NCI-H748 (cell line): Measurements from ENCODE around the gene FMNL3.
A peak's percentile ranks its signal among the peaks of the same experiment; 100 is the strongest.
"Not testable (repeated sequence)": the region's sequence is repeated elsewhere in the genome, so short reads cannot be mapped to it uniquely, and the experiment has no call there.

Experiments used
- DNase-seq: peaks from one replicate; lab custom pipeline; 2025; ENCODE audit not compliant: unreplicated experiment; lab: John Stamatoyannopoulos, UW

Gene FMNL3

GRCh38 chr12:49609875-49610154 is 97.4 kb downstream of the FMNL3 start:
- DNase-seq = peak; percentile 23

DNA sequence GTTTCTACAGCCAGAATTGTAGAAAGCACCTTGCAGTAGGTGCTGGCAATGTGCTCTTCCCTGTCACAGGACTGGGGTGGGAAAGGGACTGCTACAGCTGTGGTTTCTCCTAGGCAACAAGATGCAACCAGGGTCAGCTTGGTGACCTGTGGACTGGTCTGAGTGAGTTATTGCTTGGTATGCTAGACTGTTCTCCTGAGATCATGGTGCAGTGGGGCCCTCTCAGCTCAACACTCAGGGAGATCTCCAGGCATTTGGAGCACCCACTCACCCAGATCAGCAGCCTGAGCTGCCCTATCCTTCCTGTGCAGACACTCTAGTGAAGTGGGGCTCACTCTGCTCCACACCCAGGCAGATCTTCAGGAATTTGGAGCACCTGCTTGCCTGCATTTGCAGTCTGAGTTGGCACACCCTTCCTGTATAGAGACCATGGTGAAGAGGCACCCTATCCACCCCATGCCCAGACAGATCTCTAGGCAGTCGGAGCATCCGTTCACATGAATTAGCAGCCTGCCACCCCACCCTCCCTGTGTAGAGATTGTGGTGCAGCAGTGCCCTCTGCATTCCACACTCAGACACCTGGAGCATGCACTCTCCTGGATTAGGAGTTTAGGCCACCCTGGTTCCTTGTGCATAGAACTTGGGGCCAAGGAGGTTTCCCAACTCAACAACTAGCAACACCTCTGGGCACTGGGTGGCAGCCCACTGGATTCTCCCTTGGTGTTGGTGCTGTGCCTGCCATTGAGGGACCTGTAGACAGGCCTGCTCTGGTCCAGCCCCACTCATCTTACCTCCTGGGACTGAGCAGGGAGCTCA is 97.9 kb downstream of the FMNL3 start:
- DNase-seq = no peak

DNA sequence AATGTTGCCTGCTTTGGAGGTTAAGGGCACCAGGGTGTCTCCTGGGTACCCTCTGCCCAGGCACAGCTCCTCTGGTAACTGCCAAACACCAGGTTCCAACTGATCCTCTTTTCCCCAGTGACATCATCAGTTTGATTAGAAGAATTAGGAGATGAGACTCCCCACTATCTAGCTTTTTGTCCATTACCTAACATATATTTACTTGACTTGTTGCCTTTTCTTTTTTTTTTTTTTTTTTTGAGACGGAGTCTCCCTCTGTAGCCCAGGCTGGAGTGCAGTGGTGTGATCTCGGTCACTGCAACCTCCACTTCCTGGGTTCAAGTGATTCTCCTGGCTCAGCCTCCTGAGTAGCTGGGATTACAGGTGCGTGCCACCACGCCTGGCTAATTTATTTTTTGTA is 101.7 kb downstream of the FMNL3 start, which contains the start of gene FAM186B:
TSS of gene FAM186B (minus strand) at position 101 of the 400 bp plus-strand sequence. CDS start 162 bp downstream, outside the sequence.
- not testable (repeated sequence) for DNase-seq

- DNase-seq = no peak
These were observed 102.3 kb downstream of the FMNL3 start for GRCh38 chr12:49604856-49605255.

DNA sequence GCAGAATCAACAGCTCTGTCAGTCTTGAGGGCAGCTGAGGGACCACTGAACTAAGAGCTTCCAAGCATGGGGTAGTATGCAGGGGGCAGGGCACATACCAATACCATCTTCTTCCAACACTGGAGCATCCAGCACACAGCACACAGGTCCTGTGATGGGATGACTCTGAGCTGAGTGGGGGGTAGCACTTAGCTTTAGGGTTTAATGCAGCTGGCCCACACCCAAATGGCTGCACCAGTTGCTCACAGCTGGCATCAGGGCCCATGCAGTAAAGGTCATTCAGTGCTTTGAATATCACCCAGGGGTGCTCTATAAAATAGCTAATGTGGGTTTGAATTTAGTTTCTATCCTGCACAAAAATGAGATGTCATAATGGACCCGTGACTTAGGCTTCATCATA is 103.5 kb downstream of the FMNL3 start:
- no peak for DNase-seq

GRCh38 chr12:49599961-49600360 is 107.2 kb downstream of the FMNL3 start:
- no peak for DNase-seq

DNA sequence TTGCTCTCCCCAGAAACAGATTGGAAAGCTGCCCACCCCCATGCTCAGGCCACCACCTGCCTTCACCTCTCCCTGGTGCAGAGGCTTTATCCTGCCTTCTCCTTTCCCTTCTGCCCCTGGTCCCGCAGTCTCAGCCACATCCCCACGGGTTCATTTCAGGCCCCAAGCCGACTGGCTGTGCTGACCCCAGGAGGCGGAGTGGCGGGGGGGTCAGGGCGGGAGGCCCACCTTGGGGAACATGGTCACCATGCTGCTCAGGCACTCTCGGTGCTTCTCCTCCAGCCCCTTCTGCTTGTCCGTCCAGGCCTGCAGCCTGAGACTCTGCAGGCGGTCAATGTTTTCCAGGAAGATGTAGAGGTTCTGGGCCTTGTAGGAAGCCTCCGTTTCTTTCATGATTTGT is 108.7 kb downstream of the FMNL3 start:
- DNase-seq = no peak

- no peak for DNase-seq
These were observed 118.3 kb downstream of the FMNL3 start for GRCh38 chr12:49588721-49589516.

DNA sequence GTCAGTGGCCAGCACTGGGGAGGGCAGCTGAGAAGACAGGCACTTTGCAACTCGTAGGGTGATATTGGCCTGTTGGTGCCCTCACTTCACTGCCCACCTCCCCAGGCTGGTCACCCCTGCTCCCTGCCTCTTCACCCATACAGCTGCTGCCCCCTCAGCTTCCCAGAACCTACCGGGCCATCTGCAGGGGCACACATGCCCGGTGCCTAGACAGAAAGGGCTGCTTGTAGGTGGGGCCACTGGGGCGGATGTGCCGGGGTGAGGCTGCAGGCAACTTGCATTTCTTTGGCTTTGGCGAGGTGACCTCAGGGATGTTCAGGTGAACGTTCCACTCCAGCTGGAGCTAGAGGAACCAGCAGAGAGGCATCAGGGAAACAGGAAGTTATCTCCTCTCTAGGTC is 118.9 kb downstream of the FMNL3 start:
- DNase-seq = no peak

DNA sequence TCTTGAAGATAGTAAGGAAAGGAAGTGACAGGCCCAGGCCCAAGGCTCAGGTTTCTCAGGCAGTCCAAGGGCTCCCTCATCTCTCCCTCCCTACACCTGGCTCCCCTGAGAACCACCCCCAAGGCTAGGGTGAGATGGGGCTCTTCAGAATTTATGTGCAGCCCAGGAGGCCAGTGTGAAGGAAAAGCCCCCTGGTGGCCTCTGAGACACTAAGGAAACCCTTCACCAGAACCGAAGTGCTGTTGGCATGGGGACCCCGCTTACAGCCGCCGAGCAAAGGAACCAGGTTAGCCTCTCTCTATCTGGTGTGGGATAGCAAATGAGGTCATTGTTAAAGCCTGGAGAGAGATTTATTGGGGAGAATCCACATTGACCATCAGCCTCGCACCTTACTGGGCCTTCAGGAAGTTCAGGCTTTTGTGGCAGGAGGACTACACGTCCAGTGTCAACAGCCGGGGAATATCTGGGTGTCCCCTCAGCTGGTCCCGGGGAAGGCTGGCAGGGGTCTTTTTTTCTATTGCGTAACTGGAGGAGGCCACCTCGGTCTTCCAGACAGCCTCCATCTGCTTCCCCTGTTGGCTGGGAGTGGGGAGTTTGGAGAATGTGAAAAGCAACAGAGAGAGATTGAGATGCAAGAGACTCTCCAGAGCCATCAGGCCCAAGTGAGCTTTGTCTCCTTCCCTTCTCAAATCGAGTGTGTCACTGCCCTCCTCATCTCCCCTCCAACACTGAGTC is 119.9 kb downstream of the FMNL3 start:
- DNase-seq = no peak
